ENCODE results near the gene TBC1D5. TPM values are rescaled to one million over a fixed set of nuclear protein-coding genes. Genes with fewer than 3 reads are reported as not detected.

TBC1D5 gene
- total RNA-seq, 1 donor from 2014 or later, result 75.6 TPM

DNA sequence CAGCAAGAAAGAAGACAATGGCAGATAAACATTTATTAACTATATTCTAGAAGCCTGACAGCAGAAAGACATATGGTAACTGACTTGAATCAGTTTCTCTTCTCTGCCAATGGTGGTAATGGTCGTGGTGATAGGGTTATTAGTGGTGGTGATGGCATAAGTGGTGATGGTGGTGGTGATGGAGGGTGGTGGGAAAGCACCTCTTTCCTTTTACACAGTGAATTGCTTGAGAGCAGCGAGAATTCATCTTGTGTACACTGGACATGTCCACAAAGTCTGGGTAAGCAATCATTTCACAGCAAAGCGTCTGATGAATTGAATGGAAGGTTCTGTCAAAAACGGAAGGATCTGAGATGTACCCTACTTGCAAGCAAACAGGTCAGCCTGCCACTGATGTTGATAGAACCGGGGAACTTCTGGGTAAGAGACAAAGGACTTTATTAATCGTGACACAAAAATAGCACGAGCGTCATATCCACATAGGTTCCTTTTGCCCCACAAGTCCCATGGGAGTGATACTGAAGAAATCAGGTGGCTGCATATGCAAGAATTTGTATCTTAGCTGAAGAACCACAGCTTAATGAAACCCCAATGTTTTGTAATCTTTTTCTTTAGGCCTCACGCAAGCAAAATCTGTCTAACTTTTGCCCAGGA is 23.5 kb upstream of the TBC1D5 start:
- no peak overlapping the region for H3K4me3 ChIP-seq
- DNase-seq (no peak), ATAC-seq (no peak)
- H3K36me3 ChIP-seq, result no peaks in the 10 kb centered on the region
- H3K4me1 ChIP-seq, result no peaks in the 10 kb centered on the region
- no peaks in the 10 kb centered on the region for H3K9me3 ChIP-seq
- no peak for TF ChIP-seq CTCF (IDR thresholded peaks at IDR 0.05)
- intact Hi-C loops (cut with DNase I), result no loop called here
- no peaks in the 10 kb centered on the region for H3K27me3 ChIP-seq (ENCODE audit: low read depth)
- H3K27ac ChIP-seq, result no peak overlapping the region

DNA sequence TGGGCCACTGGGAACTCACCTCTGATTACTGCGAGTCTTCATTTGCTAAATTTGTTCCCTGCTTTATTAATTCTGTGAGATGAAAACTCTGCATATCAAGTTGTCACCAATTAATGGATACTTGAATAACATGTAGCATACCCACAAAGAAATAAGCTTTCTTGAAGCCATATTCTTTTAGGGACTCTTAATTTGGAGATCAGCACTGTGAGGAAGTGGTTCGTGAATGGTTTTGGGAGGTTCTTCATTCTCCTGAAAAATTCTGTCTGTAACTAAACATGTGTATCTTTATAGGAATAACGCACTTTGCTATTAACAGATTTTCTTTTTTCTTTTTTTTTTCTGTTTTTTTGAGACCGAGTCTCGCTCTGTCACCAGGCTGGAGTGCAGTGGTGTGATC is 19.1 kb upstream of the TBC1D5 start:
- H3K36me3 ChIP-seq, result no peaks in the 10 kb centered on the region
- DNase-seq (no peak), ATAC-seq (no peak)
- TF ChIP-seq CTCF (IDR thresholded peaks at IDR 0.05), result no peak
- no peaks in the 10 kb centered on the region for H3K27me3 ChIP-seq (ENCODE audit: low read depth)
- no peak overlapping the region for H3K4me3 ChIP-seq
- intact Hi-C loops (cut with DNase I), result no loop called here
- no peak overlapping the region for H3K27ac ChIP-seq
- no peaks in the 10 kb centered on the region for H3K9me3 ChIP-seq
- no peaks in the 10 kb centered on the region for H3K4me1 ChIP-seq

- H3K27me3 ChIP-seq (ENCODE audit: low read depth), result no peaks in the 10 kb centered on the region
- H3K27ac ChIP-seq, result no peak overlapping the region
- no peak for TF ChIP-seq CTCF (IDR thresholded peaks at IDR 0.05)
- no peaks in the 10 kb centered on the region for H3K9me3 ChIP-seq
- intact Hi-C loops (cut with DNase I), result no loop called here
- DNase-seq, result no peak
- no peaks in the 10 kb centered on the region for H3K4me1 ChIP-seq
- ATAC-seq, result no peak
- H3K36me3 ChIP-seq, result no peaks in the 10 kb centered on the region
- H3K4me3 ChIP-seq, result no peak overlapping the region
These were observed 17.5 kb upstream of the TBC1D5 start for GRCh38 chr3:17759901-17760300.

GRCh38 chr3:17755836-17756235 is 13.4 kb upstream of the TBC1D5 start:
- H3K4me1 ChIP-seq, result peaks cover 4% of the 10 kb centered on the region
- no peaks in the 10 kb centered on the region for H3K9me3 ChIP-seq
- no peaks in the 10 kb centered on the region for H3K36me3 ChIP-seq
- ATAC-seq (no peak), DNase-seq (no peak)
- no peaks in the 10 kb centered on the region for H3K27me3 ChIP-seq (ENCODE audit: low read depth)
- H3K27ac ChIP-seq, result no peak overlapping the region
- intact Hi-C loops (cut with DNase I), result no loop called here
- H3K4me3 ChIP-seq, result no peak overlapping the region
- no peak for TF ChIP-seq CTCF (IDR thresholded peaks at IDR 0.05)

DNA sequence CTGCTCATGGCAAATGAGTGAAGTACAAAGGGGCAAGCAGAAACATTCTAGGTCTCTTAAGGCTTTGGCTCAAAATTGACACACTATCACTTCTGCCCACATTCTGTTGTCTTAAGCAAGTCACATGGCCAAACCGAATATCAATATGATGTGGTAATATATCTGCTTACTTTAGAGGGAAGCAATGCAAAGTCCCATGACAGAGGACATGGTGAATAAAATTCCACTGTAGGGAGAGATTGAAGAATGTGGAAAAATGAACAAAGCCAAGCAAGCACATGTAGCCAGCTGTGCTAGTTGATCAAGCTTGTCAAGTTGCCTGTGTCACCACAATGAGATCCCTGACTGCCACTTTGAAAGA is 11.2 kb upstream of the TBC1D5 start:
- Histone ChIP-seq H3K4me3 (no peak overlapping the region), H3K27ac (no peak overlapping the region), H3K9me3 (no peaks in the 10 kb centered on the region), H3K27me3 (ENCODE audit: low read depth) (no peaks in the 10 kb centered on the region), H3K36me3 (no peaks in the 10 kb centered on the region), H3K4me1 (peaks cover 4% of the 10 kb centered on the region)
- no peak for TF ChIP-seq CTCF (IDR thresholded peaks at IDR 0.05)
- no peak for DNase-seq
- intact Hi-C loops (cut with DNase I), result no loop called here
- ATAC-seq, result no peak
